GM21528 (cell line): ENCODE data around the gene CD300E.

Source experiments
- ATAC-seq: cut with Tn5 transposase; IDR thresholded peaks from one replicate; pipeline ENCODE4 v1.9.1; 2021; ENCODE audit warnings: mild to moderate bottlenecking, moderate library complexity; ENCODE audit not compliant: unreplicated experiment, low FRiP score

The CD300E gene

GRCh38 chr17:74569020-74570003, 54.2 kb downstream of the CD300E start:
- ATAC-seq, result no peak

GRCh38 chr17:74568106-74568873, 55.2 kb downstream of the CD300E start:
- no peak for ATAC-seq

GRCh38 chr17:74567397-74567796, 56.1 kb downstream of the CD300E start, which contains the start of gene CD300H:
Gene CD300H (minus strand): TSS chr17:74567509.
- no peak for ATAC-seq

GRCh38 chr17:74566132-74566753, 57.3 kb downstream of the CD300E start:
- ATAC-seq, result no peak

GRCh38 chr17:74565126-74565525, 58.4 kb downstream of the CD300E start:
- no peak for ATAC-seq

- no peak for ATAC-seq
Measured at GRCh38 chr17:74563358-74563757, 60.2 kb downstream of the CD300E start.

GRCh38 chr17:74561586-74561985, 62.0 kb downstream of the CD300E start:
- ATAC-seq, result no peak
